CD14-positive monocyte (primary cell): Measurements from ENCODE around the gene RIPK3. TPM values are rescaled to one million over a fixed set of nuclear protein-coding genes. Genes with fewer than 3 reads are reported as not detected.

Experiments used
- DNase-seq, 3 donors: peaks; one replicate each; pipeline ENCODE4 v3.0.0-alpha.2; 2011 to 2022
- H2AFZ ChIP-seq: 2 replicates; pipeline ENCODE4 v1.6.0; 2012; ENCODE audit warnings: mild to moderate bottlenecking, low read depth, low read length, inconsistent platforms; ENCODE audit not compliant: insufficient read depth, poor library complexity, severe bottlenecking
- H3K27ac ChIP-seq, 2 donors: 1 replicate in 1 of 2; 2 replicates in 1 of 2; pipeline ENCODE4 v1.5.1; 2012 to 2013; ENCODE audit warnings: low read length in 2 of 2, control low read depth in 1 of 2, inconsistent platforms in 1 of 2, low read depth in 1 of 2, mild to moderate bottlenecking in 1 of 2
- H3K27me3 ChIP-seq, 2 donors: one replicate each; pipeline versions ENCODE4 v1.6.0 to v1.6.1; 2011 to 2013; ENCODE audit warnings: low read length in 2 of 2; ENCODE audit not compliant: control insufficient read depth in 2 of 2, insufficient read depth in 2 of 2
- H3K36me3 ChIP-seq, 2 donors: replicated peaks in 1 of 2; 1 replicate in 1 of 2; 2 replicates in 1 of 2; pipeline versions ENCODE4 v1.5.1 to v1.6.1; 2012 to 2013; ENCODE audit warnings: low read length in 2 of 2, control low read depth in 1 of 2, inconsistent platforms in 1 of 2, mild to moderate bottlenecking in 1 of 2; ENCODE audit not compliant: insufficient read depth in 2 of 2, control insufficient read depth in 1 of 2
- H3K4me1 ChIP-seq, 2 donors: 1 replicate in 1 of 2; 2 replicates in 1 of 2; pipeline versions ENCODE4 v1.5.1 to v1.6.1; 2012 to 2013; ENCODE audit warnings: low read length in 2 of 2, control low read depth in 1 of 2, inconsistent platforms in 1 of 2, mild to moderate bottlenecking in 1 of 2, moderate library complexity in 1 of 2; ENCODE audit not compliant: insufficient read depth in 2 of 2, control insufficient read depth in 1 of 2
- H3K4me2 ChIP-seq: replicated peaks from 2 replicates; pipeline ENCODE3; 2012; ENCODE audit warnings: low read length, moderate library complexity, mild to moderate bottlenecking; ENCODE audit not compliant: poor library complexity, severe bottlenecking; ENCODE audit errors: extremely low read depth
- H3K4me3 ChIP-seq, 3 experiments: fragments of 200-600 bp in 1 of 3; sonication (generic) in 1 of 3; replicated peaks in 1 of 3; 1 replicate in 2 of 3; 2 replicates in 1 of 3; pipeline ENCODE4 v1.5.1; 2011 to 2013; ENCODE audit warnings: low read length in 3 of 3, mild to moderate bottlenecking in 3 of 3, control low read depth in 2 of 3, low read depth in 2 of 3, inconsistent platforms in 1 of 3, moderate library complexity in 1 of 3
- H3K79me2 ChIP-seq: 2 replicates; pipeline ENCODE4 v1.6.0; 2012; ENCODE audit warnings: mild to moderate bottlenecking, control low read depth, inconsistent platforms, low read length, moderate library complexity; ENCODE audit not compliant: insufficient read depth
- H3K9ac ChIP-seq: 2 replicates; pipeline ENCODE4 v1.6.0; 2017; ENCODE audit warnings: low read length, mild to moderate bottlenecking; ENCODE audit not compliant: insufficient read depth, poor library complexity, severe bottlenecking
- H3K9me3 ChIP-seq, 2 donors: replicated peaks in 1 of 2; 1 replicate in 1 of 2; 2 replicates in 1 of 2; pipeline versions ENCODE4 v1.5.1 to v1.6.1; 2012 to 2013; ENCODE audit warnings: low read length in 2 of 2, control low read depth in 1 of 2; ENCODE audit not compliant: control insufficient read depth in 1 of 2, insufficient read depth in 1 of 2
- H4K20me1 ChIP-seq: 2 replicates; pipeline ENCODE4 v1.6.0; 2012; ENCODE audit warnings: mild to moderate bottlenecking, low read length, control low read depth, moderate library complexity; ENCODE audit not compliant: insufficient read depth
- H3K27ac Mint-ChIP-seq, 7 donors: one replicate each; pipeline ENCODE4 v1.8.0; 2020; ENCODE audit warnings: mild to moderate bottlenecking in 7 of 7, mixed read lengths in 7 of 7, moderate library complexity in 6 of 7, inconsistent platforms in 2 of 7
- H3K27me3 Mint-ChIP-seq, 3 donors: one replicate each; pipeline ENCODE4 v1.8.0; 2021 to 2022; ENCODE audit warnings: low read depth in 3 of 3, mild to moderate bottlenecking in 3 of 3, mixed read lengths in 3 of 3, moderate library complexity in 3 of 3, inconsistent platforms in 1 of 3
- H3K36me3 Mint-ChIP-seq, 2 donors: one replicate each; pipeline ENCODE4 v1.8.0; 2020; ENCODE audit warnings: mixed read lengths in 2 of 2, inconsistent platforms in 1 of 2, mild to moderate bottlenecking in 1 of 2
- H3K4me1 Mint-ChIP-seq: one replicate; pipeline ENCODE4 v1.8.0; 2020; ENCODE audit warnings: mild to moderate bottlenecking, mixed read lengths
- H3K4me3 Mint-ChIP-seq, 2 donors: one replicate each; pipeline ENCODE4 v1.8.0; 2020; ENCODE audit warnings: mild to moderate bottlenecking in 2 of 2, mixed read lengths in 2 of 2, moderate library complexity in 1 of 2
- H3K9me3 Mint-ChIP-seq, 7 donors: one replicate each; pipeline ENCODE4 v1.8.0; 2020 to 2022; ENCODE audit warnings: mixed read lengths in 7 of 7, mild to moderate bottlenecking in 6 of 7, moderate library complexity in 6 of 7, inconsistent platforms in 2 of 7
- CTCF ChIP-seq: fragments of 200-600 bp; IDR thresholded peaks from one replicate; pipeline ENCODE4 v1.8.0; 2022; ENCODE audit warnings: antibody characterized with exemption, mild to moderate bottlenecking
- WGBS: methylation state at CpG from one replicate; pipeline ENCODE4 v1.1.5; 2013; ENCODE audit warnings: missing lambda C conversion rate; ENCODE audit not compliant: insufficient coverage; 5-methylcytosine and 5-hydroxymethylcytosine counted together
- intact Hi-C, 2 donors: fragments of 100-400 bp; cut with micrococcal nuclease; formaldehyde crosslinking; loops; one replicate each; pipeline versions ENCODE4 v1.15.0 to v1.15.1; 2023
- polyA plus RNA-seq, 3 donors: library from polyadenylated mRNA; depleted of rRNA in 1 of 3; unstranded in 2 of 3; stranded (reverse) in 1 of 3; fragments of 300-500 nt in 2 of 3; fragments of >200 nt in 1 of 3; fragmentation: Illumina TruSeq in 2 of 3; gene quantifications; 1 replicate in 2 of 3; 2 replicates in 1 of 3; pipeline ENCODE4 v1.2.3, GENCODE V29; 2012 to 2021

Gene RIPK3
- polyA plus RNA-seq, 3 donors, result 11.7 to 69.6 (median 11.8) TPM

GRCh38 chr14:24338843-24339242, 948 bp downstream of the RIPK3 start:
- Histone ChIP-seq H3K36me3 (peaks cover 19 to 26% of the 10 kb centered on the region in 2 donors), H2AFZ (peak overlapping the region; percentile 91), H3K27ac (peak overlapping the region; percentile 16 to 95), H3K9me3 (peaks cover 0 to 2% of the 10 kb centered on the region in 2 donors), H3K9ac (peak overlapping the region; percentile 76), H3K4me2 (peak overlapping the region; percentile 95), H3K27me3 (peaks cover 9 to 18% of the 10 kb centered on the region in 2 donors), H4K20me1 (peaks cover 51% of the 10 kb centered on the region), H3K4me3 (peak overlapping the region; percentile 63 to 90 (median 88)), H3K4me1 (peaks cover 60 to 79% of the 10 kb centered on the region in 2 donors), H3K79me2 (peaks cover 21% of the 10 kb centered on the region)
- no peak for DNase-seq
- H3K27ac Mint-ChIP-seq, result peak overlapping the region in 5 of 7 donors; percentile 19 to 97 (median 91)
- no peak for TF ChIP-seq CTCF
- peaks cover 74% of the 10 kb centered on the region for H3K4me1 Mint-ChIP-seq
- H3K36me3 Mint-ChIP-seq, result peaks cover 36 to 39% of the 10 kb centered on the region in 2 donors
- peak overlapping the region; percentile 96 to 99 for H3K4me3 Mint-ChIP-seq
- WGBS, result 82% methylated on average over 14 of the region's 14 CpGs
- intact Hi-C loops, result no loop called here
- peaks cover 0 to 6% (median 5%) of the 10 kb centered on the region in 7 donors for H3K9me3 Mint-ChIP-seq
- H3K27me3 Mint-ChIP-seq, result peaks cover 13 to 24% (median 19%) of the 10 kb centered on the region in 3 donors

- Histone ChIP-seq H3K79me2 (peaks cover 21% of the 10 kb centered on the region), H3K4me2 (no peak overlapping the region), H3K27ac (no peak overlapping the region), H3K36me3 (peaks cover 19 to 26% of the 10 kb centered on the region in 2 donors), H3K4me3 (no peak overlapping the region), H3K4me1 (peaks cover 69 to 90% of the 10 kb centered on the region in 2 donors), H2AFZ (no peak overlapping the region), H4K20me1 (peaks cover 52% of the 10 kb centered on the region), H3K9me3 (peaks cover 0 to 2% of the 10 kb centered on the region in 2 donors), H3K27me3 (peaks cover 9 to 21% of the 10 kb centered on the region in 2 donors), H3K9ac (no peak overlapping the region)
- Mint-ChIP-seq H3K4me3 (no peak overlapping the region), H3K4me1 (peaks cover 82% of the 10 kb centered on the region), H3K9me3 (peaks cover 0 to 6% (median 5%) of the 10 kb centered on the region in 7 donors), H3K27ac (no peak overlapping the region), H3K27me3 (peaks cover 21 to 35% (median 28%) of the 10 kb centered on the region in 3 donors), H3K36me3 (peaks cover 36 to 39% of the 10 kb centered on the region in 2 donors)
- WGBS, result 98% methylated on average over 7 of the region's 8 CpGs
- intact Hi-C loops, result loop anchor here in 1 of 2 donors (2.0 kb wide), 1 partner anchor 97 kb away; no protein-coding TSS in a partner anchor
- DNase-seq, result no peak
- no peak for TF ChIP-seq CTCF
These were observed 2.0 kb downstream of the RIPK3 start for GRCh38 chr14:24337824-24338175.
